Upper lobe of right lung (tissue), 1 donor: ENCODE data around the gene SLAMF6. TPM values are rescaled to one million over a fixed set of nuclear protein-coding genes. Genes with fewer than 3 reads are reported as not detected.

Experiments
- ATAC-seq: fragments of 200-7000 bp; cut with Tn5 transposase; one replicate; pipeline ENCODE4 v1.9.1; 2020; ENCODE audit warnings: mild to moderate bottlenecking, moderate library complexity
- DNase-seq: peaks from one replicate; pipeline ENCODE4 v3.0.0-alpha.2; 2020
- H3K27ac ChIP-seq: fragments of 200-600 bp; one replicate; pipeline ENCODE4 v1.8.0; 2022
- H3K27me3 ChIP-seq: fragments of 200-600 bp; one replicate; pipeline ENCODE4 v1.8.0; 2022; ENCODE audit warnings: mild to moderate bottlenecking
- H3K36me3 ChIP-seq: fragments of 200-600 bp; one replicate; pipeline ENCODE4 v1.8.0; 2022
- H3K4me1 ChIP-seq: fragments of 200-600 bp; one replicate; pipeline ENCODE4 v1.8.0; 2022
- H3K4me3 ChIP-seq: fragments of 200-600 bp; one replicate; pipeline ENCODE4 v1.8.0; 2022; ENCODE audit warnings: mild to moderate bottlenecking
- H3K9me3 ChIP-seq: fragments of 200-600 bp; one replicate; pipeline ENCODE4 v1.8.0; 2022
- intact Hi-C: fragments of 100-400 bp; cut with DNase I; formaldehyde crosslinking; loops from one replicate; pipeline ENCODE4 v1.11.0; 2022
- total RNA-seq: library from RNA; stranded (reverse); fragmentation: NEBNext Ultra II Directional; extraction: Animal tissue kit (Norgen Biotek cat#: 25700); gene quantifications from one replicate; pipeline ENCODE4 v1.2.1, GENCODE V29; 2021
- TF ChIP-seq, protein P1 (sequence below): fragments of 200-600 bp; IDR thresholded peaks from one replicate; pipeline ENCODE4 v1.8.0; 2022; ENCODE audit warnings: antibody characterized with exemption
- donor health status: DM: no; HTN: yes; CAD: no; lungs with severe emphysema.

SLAMF6 gene
- total RNA-seq, 1 donor from 2014 or later = 4.4 TPM

- Histone ChIP-seq H3K27me3 (no peaks in the 10 kb centered on the region), H3K4me1 (peaks cover 8% of the 10 kb centered on the region), H3K4me3 (no peak overlapping the region), H3K27ac (peak overlapping the region; percentile 26), H3K36me3 (no peaks in the 10 kb centered on the region), H3K9me3 (no peaks in the 10 kb centered on the region)
- DNase-seq (no peak), ATAC-seq (no peak)
- TF ChIP-seq, protein P1, sequence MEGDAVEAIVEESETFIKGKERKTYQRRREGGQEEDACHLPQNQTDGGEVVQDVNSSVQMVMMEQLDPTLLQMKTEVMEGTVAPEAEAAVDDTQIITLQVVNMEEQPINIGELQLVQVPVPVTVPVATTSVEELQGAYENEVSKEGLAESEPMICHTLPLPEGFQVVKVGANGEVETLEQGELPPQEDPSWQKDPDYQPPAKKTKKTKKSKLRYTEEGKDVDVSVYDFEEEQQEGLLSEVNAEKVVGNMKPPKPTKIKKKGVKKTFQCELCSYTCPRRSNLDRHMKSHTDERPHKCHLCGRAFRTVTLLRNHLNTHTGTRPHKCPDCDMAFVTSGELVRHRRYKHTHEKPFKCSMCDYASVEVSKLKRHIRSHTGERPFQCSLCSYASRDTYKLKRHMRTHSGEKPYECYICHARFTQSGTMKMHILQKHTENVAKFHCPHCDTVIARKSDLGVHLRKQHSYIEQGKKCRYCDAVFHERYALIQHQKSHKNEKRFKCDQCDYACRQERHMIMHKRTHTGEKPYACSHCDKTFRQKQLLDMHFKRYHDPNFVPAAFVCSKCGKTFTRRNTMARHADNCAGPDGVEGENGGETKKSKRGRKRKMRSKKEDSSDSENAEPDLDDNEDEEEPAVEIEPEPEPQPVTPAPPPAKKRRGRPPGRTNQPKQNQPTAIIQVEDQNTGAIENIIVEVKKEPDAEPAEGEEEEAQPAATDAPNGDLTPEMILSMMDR = no peak
- intact Hi-C loops = no loop called here
Measured at GRCh38 chr1:160540859-160541233, 17.8 kb upstream of the SLAMF6 start.

DNA sequence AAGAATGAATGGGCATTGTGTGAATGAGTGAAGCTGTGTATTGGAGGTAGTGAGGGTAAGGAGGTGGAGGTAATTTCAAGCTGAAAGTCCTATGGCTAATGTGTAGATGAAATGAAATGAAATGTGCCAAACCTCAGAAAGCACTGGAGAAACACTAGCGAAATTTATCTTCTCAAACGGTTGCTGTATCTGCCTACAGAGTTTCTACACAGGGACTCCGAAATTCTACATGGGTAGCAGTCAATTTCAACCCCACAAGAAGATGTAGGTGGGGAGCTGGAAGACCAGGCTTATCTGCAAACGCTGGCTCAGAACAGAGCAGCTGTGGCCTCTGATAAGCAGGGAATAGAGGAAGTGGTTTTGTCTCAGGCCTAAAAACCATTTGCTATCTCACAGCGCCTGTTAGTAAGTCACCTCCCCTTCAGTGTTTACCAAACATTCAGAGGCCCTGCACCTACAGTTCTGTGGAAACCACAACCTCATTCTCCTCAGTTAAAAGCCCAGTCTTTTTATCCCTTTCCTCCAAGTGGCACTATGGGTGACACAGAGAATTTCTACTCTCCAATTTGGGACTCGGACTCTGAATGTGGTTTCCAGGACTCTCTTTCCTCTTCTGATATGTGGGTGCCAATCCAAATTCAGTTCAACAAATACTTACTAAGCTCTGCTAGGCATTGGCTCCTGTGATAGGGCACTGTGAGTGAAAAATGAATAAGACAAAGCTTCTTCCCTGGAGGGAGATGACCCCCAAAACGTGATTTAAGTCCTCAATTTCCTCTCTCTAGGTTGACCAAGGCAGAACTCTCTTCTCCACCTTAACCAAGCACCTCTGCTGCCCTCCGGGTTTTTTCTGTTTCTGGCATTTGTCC lies 17.2 kb upstream of the SLAMF6 start:
- Histone ChIP-seq H3K36me3 (no peaks in the 10 kb centered on the region), H3K27me3 (no peaks in the 10 kb centered on the region), H3K9me3 (no peaks in the 10 kb centered on the region), H3K27ac (peak overlapping the region; percentile 26), H3K4me1 (peaks cover 8% of the 10 kb centered on the region), H3K4me3 (no peak overlapping the region)
- intact Hi-C loops = no loop called here
- no peak for DNase-seq
- TF ChIP-seq, protein P1 = no peak
- peak; percentile 82 for ATAC-seq

DNA sequence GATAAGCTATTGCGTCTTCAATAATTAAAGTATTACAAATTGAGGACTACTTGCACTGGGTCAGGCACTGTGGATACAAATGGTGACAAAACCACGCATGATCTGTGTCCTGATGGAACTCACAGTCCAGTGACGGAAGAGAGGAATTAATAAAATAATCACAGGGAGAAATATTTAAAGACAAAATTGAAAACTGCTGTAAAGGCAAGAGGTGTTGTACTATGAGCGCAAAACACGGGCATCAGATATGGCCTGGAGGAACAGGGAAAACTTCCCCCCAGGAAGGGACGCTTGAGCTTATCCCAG lies 16.6 kb upstream of the SLAMF6 start:
- H3K9me3 ChIP-seq = peaks cover 5% of the 10 kb centered on the region
- ATAC-seq = no peak
- no peaks in the 10 kb centered on the region for H3K36me3 ChIP-seq
- TF ChIP-seq, protein P1 = no peak
- no peak overlapping the region for H3K4me3 ChIP-seq
- no peak for DNase-seq
- H3K27me3 ChIP-seq = no peaks in the 10 kb centered on the region
- H3K4me1 ChIP-seq = peaks cover 8% of the 10 kb centered on the region
- H3K27ac ChIP-seq = no peak overlapping the region
- intact Hi-C loops = no loop called here

DNA sequence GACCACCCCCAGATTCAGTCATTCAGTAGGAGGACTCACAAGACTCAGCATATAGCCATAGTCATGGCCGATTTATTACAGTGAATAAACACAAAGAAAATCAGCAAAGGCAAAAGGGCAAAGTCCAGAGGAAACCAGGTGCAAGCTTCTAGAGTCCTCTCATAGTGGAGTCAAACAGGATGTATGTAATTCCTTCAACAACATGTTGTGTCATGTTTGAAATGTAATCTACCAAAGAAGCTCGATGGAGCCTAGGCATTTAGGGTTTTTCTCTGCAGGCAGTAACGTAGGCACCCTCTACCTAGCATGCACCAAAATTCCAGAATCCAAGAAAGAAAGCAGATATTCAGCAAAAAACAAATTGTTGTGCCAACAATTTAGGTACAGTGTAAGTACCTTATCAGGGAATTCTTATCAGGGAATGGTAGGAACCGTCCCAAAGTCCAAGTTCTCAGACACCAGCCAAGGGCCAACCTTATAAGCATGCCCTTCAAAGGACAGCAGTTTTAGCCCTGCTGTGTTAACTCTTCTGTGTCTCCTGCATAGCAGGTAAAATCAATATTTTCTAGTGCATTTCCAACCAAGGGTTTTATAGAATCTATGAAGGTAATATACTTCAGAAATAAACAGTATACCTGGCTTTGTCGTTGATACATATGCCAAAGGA lies 16.1 kb upstream of the SLAMF6 start:
- intact Hi-C loops = no loop called here
- no peaks in the 10 kb centered on the region for H3K27me3 ChIP-seq
- no peak overlapping the region for H3K27ac ChIP-seq
- ATAC-seq (no peak), DNase-seq (no peak)
- H3K4me3 ChIP-seq = no peak overlapping the region
- TF ChIP-seq, protein P1 = no peak
- peaks cover 8% of the 10 kb centered on the region for H3K4me1 ChIP-seq
- peaks cover 5% of the 10 kb centered on the region for H3K9me3 ChIP-seq
- H3K36me3 ChIP-seq = no peaks in the 10 kb centered on the region

- Histone ChIP-seq H3K4me3 (no peak overlapping the region), H3K4me1 (peaks cover 8% of the 10 kb centered on the region), H3K36me3 (no peaks in the 10 kb centered on the region), H3K9me3 (peaks cover 10% of the 10 kb centered on the region), H3K27me3 (no peaks in the 10 kb centered on the region), H3K27ac (no peak overlapping the region)
- TF ChIP-seq, protein P1 = no peak
- ATAC-seq (no peak), DNase-seq (no peak)
- intact Hi-C loops = no loop called here
Measured at GRCh38 chr1:160537714-160538665, 14.9 kb upstream of the SLAMF6 start.
